HG03025 (cell line): Measurements from ENCODE around the gene OR4X2.
"Not testable (repeated sequence)": the region's sequence is repeated elsewhere in the genome, so short reads cannot be mapped to it uniquely, and the experiment has no call there.

Source experiments
- ATAC-seq: cut with Tn5 transposase; IDR thresholded peaks from one replicate; pipeline ENCODE4 v1.9.1; 2021; ENCODE audit warnings: mild to moderate bottlenecking, moderate library complexity; ENCODE audit not compliant: unreplicated experiment, low FRiP score

OR4X2 gene, protein sequence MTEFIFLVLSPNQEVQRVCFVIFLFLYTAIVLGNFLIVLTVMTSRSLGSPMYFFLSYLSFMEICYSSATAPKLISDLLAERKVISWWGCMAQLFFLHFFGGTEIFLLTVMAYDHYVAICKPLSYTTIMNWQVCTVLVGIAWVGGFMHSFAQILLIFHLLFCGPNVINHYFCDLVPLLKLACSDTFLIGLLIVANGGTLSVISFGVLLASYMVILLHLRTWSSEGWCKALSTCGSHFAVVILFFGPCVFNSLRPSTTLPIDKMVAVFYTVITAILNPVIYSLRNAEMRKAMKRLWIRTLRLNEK

GRCh38 chr11:48244804-48245203 lies at the start of gene OR4X2:
Gene OR4X2, plus strand, starts transcription at chr11:48245104. Its CDS starts 0 bp downstream, at chr11:48245104.
- ATAC-seq, result no peak

GRCh38 chr11:48207881-48208280 lies 37.0 kb upstream of the OR4X2 start:
- no peak for ATAC-seq

GRCh38 chr11:48210052-48210451 lies 34.9 kb upstream of the OR4X2 start:
- no peak for ATAC-seq

GRCh38 chr11:48216510-48216909 lies 28.4 kb upstream of the OR4X2 start, which contains the start of gene OR4B1:
Gene OR4B1, plus strand, starts transcription at chr11:48216810. Its CDS starts 0 bp downstream, at chr11:48216810.
- ATAC-seq, result no peak

DNA sequence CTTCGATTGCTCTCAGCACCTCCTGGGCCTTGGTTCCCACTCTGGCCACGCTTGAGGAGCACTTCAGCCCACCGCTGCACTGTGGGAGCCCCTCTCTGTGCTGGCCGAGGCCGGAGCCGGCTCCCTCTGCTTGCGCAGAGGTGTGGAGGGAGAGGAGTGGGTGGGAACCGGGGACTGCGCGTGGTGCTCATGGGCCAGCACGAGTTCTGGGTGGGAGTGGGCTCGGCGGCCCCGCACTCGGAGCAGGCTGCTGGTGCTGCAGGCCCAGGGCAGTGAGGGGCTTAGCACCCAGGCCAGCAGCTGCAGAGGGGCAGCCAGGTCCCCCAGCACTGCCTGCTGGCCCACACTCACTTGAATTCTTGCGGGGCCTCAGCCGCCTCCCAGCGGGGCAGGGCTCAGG lies 16.1 kb upstream of the OR4X2 start:
- no peak for ATAC-seq

- not testable (repeated sequence) for ATAC-seq
Observed at GRCh38 chr11:48230057-48230456, 14.8 kb upstream of the OR4X2 start.

DNA sequence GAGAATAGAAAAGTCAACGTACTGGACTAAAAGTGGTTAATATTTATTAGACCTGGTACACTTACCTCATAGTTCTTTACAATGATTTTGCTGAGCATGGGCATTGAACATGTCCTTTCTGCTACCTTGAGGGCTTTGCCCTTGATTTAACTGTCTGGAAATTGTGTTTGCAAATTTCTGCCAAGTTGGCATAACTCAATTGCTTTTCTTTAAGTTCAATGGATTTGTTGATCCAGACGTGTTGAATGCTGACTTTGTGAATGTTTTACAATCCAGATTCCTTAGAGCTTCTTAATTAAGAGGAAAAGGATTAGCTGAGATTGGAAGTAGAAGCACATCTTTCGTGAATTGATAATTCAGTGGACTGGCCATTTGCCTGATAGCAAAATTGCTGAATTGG lies 7.2 kb upstream of the OR4X2 start:
- no peak for ATAC-seq

DNA sequence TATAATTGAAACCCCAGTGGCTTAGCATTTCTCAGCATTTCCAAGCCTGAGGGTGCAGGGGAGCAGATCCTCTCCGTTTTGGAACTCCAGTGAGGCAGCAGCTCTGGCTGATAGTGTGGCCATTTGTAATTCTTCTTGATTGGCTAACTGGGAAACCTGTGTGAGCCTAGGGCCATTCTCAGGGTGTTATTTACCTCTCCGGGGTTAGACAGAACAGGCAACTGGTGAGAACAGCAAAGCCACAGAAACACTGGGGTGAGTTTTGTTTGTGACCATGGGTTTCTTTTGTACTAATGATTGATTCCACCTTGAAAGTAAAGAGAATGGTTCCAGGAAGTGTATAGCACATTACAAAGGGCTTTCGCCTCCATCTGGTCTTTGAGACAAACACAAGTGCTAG lies 2.4 kb upstream of the OR4X2 start:
- ATAC-seq, result no peak

- ATAC-seq, result no peak
Observed at GRCh38 chr11:48248902-48249301, 4.0 kb downstream of the OR4X2 start.

DNA sequence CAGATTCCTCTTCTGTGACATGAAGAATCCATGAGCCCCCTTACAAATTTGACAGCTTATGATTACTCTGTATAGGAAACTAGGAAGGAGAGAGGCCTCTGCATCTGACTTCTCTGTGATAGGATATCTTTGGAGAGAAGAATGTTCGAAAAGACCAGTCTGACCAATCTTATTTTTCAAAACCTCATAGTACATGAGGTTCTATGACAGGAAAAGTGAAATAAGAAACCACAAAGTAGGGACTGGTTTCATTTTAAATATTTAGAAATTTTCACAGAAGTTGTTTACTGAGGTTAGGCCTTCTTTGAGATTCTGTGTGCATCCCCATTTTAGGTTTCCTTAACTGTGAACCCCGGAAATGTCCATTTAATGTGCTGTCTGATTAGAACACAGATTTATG lies 16.7 kb downstream of the OR4X2 start:
- ATAC-seq, result peak; percentile 69

DNA sequence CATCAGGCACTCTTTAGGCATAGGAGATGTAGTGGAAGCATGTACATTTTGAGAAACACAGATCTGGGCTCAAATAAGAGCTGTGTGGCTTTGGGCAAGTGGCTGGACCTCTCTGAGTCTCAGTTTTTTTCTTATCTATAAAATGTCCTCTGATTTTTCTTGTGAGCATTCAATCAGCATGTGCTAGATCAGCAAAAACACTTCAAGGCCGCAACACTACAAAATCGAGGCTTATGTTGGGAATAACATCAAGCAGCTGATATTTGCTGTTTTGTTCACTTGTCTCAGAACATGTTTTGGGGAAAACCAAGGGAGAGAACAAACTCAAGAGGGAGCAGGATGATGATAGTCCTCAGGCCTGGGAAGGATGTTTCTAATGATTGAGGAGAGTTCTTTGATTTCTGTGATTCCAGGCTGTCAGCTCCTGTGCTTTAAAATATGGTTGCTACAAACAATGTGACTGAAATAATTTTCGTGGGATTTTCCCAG lies 18.6 kb downstream of the OR4X2 start, which contains the start of gene OR4X1:
Gene OR4X1, plus strand, starts transcription at position 439 of the 489 bp plus-strand sequence. Its CDS starts 0 bp downstream, at position 439.
- no peak for ATAC-seq

DNA sequence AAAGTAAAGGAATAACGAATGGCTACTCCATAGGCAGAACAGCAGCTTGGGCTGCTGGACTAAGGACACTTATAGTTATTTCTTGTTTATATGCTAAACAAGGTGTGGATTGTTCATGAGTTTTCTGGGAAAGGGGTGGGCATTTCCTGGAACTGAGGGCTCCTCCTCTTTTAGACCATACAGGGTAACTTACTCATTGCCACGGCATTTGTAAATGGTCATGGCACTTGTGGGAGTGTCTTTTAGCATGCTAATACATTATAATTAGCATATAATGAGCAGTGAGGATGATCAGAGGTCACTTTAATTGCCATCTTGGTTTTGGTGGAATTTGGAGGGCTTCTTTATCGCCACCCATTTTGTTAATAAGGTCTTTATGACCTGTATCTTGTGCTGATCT lies 25.7 kb downstream of the OR4X2 start:
- ATAC-seq, result no peak

GRCh38 chr11:48272606-48273005 lies 27.7 kb downstream of the OR4X2 start:
- ATAC-seq, result no peak
